Stimulated activated naive CD8-positive, alpha-beta T cell treated with anti-CD3 and anti-CD28 coated beads, Interleukin-15, Interleukin-2, amounts not matched to agents 100 ng/mL and 50 ng/mL, for 24 hours (primary cell): Measurements from ENCODE around the gene ANKRD11.
"Not testable (repeated sequence)": the region's sequence is repeated elsewhere in the genome, so short reads cannot be mapped to it uniquely, and the experiment has no call there.

Source experiments
- H3K27ac Mint-ChIP-seq: one replicate; pipeline ENCODE4 v1.8.0; 2021; ENCODE audit warnings: mild to moderate bottlenecking, mixed read lengths
- H3K27me3 Mint-ChIP-seq: one replicate; pipeline ENCODE4 v1.8.0; 2021; ENCODE audit warnings: mixed read lengths
- H3K36me3 Mint-ChIP-seq: one replicate; pipeline ENCODE4 v1.8.0; 2021; ENCODE audit warnings: low read depth, mixed read lengths
- H3K4me1 Mint-ChIP-seq: one replicate; pipeline ENCODE4 v1.8.0; 2021; ENCODE audit warnings: low read depth, mixed read lengths
- H3K4me3 Mint-ChIP-seq: one replicate; pipeline ENCODE4 v1.8.0; 2021; ENCODE audit warnings: mild to moderate bottlenecking, mixed read lengths
- H3K9me3 Mint-ChIP-seq: one replicate; pipeline ENCODE4 v1.8.0; 2021; ENCODE audit warnings: mixed read lengths

The ANKRD11 gene

DNA sequence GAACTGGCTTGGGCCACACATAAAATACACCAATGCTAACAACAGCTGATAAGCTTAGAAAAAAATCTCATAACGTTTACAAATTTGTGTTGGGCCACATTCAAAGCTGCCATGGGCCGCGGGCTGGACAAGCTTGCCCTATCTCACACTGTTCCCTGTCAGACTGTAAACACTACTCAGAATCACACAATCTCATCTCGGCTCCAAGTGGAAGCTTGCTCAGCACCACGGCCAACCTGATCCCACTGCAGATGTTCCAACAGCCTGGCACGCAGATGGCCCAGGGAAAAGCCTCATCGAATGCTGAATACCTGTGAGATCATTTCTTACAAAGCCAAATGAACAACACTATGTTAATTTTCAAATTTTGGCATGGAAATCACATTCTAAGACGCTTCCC is 125.8 kb downstream of the ANKRD11 start:
- peaks cover 98% of the 10 kb centered on the region for H3K4me1 Mint-ChIP-seq
- H3K27me3 Mint-ChIP-seq = no peaks in the 10 kb centered on the region
- H3K36me3 Mint-ChIP-seq = peaks cover 27% of the 10 kb centered on the region
- peak overlapping the region; percentile 1 for H3K4me3 Mint-ChIP-seq
- H3K9me3 Mint-ChIP-seq = no peaks in the 10 kb centered on the region
- peak overlapping the region; percentile 66 for H3K27ac Mint-ChIP-seq

DNA sequence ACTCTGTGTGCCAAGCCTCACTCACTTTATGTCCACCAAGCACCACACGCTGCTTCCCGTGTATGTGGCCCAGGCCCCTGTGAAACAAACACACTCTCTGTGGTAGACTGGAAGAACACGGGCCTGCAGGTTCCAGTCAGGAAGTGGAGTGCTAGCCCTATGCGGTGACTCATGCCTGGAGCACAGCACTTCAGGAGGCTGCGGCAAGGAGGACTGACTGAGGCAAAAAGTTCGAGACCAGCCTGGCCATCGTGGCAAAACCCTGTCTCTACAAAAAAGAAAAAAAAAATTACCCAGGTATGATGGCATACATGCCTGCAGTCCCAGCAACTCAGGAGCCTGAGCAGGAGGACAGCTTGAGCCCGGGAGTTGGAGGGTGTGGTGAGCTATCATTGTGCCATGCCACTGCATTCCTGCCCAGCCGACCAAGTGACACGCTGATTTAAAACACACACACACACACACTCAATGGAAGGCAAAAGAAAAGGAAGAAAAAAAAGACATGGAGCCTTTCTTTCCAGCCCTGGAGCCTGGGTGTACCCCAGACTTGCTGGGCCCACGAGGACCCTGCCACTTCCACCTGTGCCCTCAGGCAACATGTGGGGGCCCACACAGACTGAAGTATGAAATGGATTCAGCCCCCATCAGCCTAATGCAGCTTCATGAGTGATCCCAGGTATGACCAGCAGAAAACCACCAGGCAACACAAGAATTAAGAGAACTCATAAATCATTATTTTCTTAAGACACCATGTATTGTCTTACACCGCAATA is 126.6 kb downstream of the ANKRD11 start:
- Mint-ChIP-seq H3K27ac (peak overlapping the region; percentile 86), H3K27me3 (no peaks in the 10 kb centered on the region), H3K4me3 (peak overlapping the region; percentile 7), H3K36me3 (peaks cover 35% of the 10 kb centered on the region), H3K9me3 (no peaks in the 10 kb centered on the region), H3K4me1 (peaks cover 98% of the 10 kb centered on the region)

DNA sequence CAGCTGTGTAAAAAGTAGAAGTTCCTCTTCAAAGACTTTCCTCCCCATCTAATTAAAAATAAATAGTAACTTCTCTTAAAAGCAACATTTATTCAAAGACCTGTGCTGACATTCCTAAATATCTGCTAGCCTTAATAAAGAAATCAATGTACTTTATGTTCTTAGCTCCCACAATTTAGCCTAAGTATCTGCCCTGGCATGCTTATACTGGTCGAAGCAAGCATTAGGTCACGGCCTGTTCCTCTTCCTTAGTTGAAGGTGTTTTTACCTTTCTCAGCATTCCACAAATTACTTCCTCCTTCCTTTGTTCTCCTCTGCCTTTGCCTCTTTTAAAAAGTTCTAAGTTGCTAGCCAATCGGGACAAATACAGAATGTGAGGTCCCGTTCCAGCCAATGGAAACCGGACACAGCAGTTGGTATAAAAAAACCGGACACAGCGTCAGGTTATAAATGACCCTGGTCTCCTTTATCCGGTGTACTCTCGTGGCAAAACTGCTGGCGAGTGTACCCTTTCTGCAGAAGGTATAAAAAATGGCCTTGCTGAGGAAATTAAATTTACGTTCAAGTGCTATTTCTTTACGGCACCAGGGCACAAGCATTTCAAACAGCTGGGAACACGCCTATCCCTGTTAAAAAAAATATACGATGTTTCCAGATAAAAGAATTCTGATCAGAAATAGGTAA is 127.7 kb downstream of the ANKRD11 start:
- Mint-ChIP-seq H3K4me1 (peaks cover 98% of the 10 kb centered on the region), H3K36me3 (peaks cover 34% of the 10 kb centered on the region), H3K4me3 (peak overlapping the region; percentile 53), H3K27ac (peak overlapping the region; percentile 93)
- H3K9me3 Mint-ChIP-seq, H3K27me3 Mint-ChIP-seq: not testable (repeated sequence)

GRCh38 chr16:89361751-89362539 is 128.4 kb downstream of the ANKRD11 start:
- no peaks in the 10 kb centered on the region for H3K9me3 Mint-ChIP-seq
- peaks cover 38% of the 10 kb centered on the region for H3K36me3 Mint-ChIP-seq
- H3K4me3 Mint-ChIP-seq = peak overlapping the region; percentile 53
- peaks cover 98% of the 10 kb centered on the region for H3K4me1 Mint-ChIP-seq
- no peaks in the 10 kb centered on the region for H3K27me3 Mint-ChIP-seq
- peak overlapping the region; percentile 93 for H3K27ac Mint-ChIP-seq

DNA sequence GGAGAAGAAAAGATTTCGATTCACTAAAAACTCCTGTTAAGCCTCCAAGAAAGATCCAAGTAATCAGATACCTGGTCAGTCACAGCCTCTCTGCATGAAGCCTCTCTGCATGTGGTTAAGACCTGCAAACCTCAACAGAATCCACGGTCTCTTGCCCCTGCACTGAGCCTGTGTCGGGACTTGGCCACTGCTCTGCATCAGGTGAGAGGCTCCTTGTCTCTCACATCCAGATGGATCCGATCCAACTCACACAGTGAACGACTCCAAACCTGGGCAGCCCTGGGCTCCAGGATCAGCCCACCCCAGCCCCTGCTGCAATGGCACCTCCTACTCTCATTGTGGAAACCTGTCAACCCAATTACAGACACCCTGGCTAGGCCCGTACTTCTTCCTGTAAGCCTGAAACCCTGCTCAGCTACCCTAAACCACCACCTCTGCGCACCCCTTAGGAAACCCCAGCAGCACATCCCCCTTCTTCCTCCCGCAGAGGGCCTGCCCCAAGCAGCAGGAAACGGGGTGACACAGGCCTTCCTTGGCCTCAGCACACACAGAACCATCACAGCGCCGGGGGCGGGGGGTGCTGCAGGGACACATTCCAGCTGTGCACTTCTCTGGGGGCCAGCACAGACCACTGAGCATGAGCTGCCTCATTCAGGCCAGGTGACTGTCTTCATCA is 129.5 kb downstream of the ANKRD11 start:
- Mint-ChIP-seq H3K36me3 (peaks cover 35% of the 10 kb centered on the region), H3K9me3 (no peaks in the 10 kb centered on the region), H3K27me3 (no peaks in the 10 kb centered on the region), H3K4me3 (peak overlapping the region; percentile 53), H3K27ac (peak overlapping the region; percentile 93), H3K4me1 (peaks cover 99% of the 10 kb centered on the region)

- H3K36me3 Mint-ChIP-seq = peaks cover 41% of the 10 kb centered on the region
- H3K4me3 Mint-ChIP-seq = peak overlapping the region; percentile 56
- no peaks in the 10 kb centered on the region for H3K9me3 Mint-ChIP-seq
- H3K27ac Mint-ChIP-seq = peak overlapping the region; percentile 81
- no peaks in the 10 kb centered on the region for H3K27me3 Mint-ChIP-seq
- H3K4me1 Mint-ChIP-seq = peaks cover 99% of the 10 kb centered on the region
These were observed 130.9 kb downstream of the ANKRD11 start for GRCh38 chr16:89359264-89360147.

DNA sequence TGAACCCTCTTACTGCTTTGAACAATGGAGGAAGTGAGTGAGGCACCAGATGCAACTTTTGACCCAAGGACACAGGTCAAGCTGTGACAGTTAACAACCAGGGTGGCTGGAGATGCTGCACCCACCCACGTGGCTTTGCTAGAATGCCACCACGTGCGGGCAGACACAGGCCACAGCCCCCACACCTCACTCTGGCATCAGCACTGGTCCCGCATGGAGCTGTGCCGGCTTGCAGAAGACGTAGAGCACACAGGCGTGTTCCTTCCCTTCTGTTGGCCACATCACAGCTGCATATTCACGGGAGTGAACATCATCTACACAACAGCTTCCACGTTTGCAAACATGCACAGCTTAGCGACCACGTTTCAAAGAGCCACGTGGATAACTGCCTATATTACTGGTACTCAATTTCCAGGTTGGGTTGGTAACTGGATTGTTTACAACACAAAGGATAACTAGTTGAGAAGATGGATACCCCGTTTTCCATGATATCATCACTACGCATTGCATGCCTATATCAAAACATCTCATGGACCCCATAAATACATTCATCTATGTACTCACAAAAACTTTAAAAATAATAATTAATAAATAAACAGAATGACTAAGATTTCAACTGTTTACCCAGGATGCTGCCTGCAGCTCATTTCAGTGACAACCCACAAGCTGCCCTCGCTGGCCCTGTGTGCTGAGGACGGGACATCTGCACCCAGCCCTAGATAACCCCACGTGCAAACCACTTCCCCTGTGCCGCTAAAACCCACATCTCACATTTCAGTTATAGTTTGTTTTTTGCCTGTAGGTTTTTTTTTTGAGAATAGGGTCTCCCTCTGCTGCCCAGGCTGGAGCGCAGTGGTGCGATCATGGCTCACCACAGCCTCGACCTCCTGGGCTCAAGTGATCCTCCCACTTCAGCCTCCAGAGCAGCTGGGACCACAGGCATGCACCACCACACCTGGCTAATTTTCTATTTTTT is 132.0 kb downstream of the ANKRD11 start:
- H3K27me3 Mint-ChIP-seq = no peaks in the 10 kb centered on the region
- peak overlapping the region; percentile 77 for H3K27ac Mint-ChIP-seq
- H3K4me3 Mint-ChIP-seq = peak overlapping the region; percentile 56
- H3K36me3 Mint-ChIP-seq = peaks cover 41% of the 10 kb centered on the region
- no peaks in the 10 kb centered on the region for H3K9me3 Mint-ChIP-seq
- peaks cover 98% of the 10 kb centered on the region for H3K4me1 Mint-ChIP-seq

DNA sequence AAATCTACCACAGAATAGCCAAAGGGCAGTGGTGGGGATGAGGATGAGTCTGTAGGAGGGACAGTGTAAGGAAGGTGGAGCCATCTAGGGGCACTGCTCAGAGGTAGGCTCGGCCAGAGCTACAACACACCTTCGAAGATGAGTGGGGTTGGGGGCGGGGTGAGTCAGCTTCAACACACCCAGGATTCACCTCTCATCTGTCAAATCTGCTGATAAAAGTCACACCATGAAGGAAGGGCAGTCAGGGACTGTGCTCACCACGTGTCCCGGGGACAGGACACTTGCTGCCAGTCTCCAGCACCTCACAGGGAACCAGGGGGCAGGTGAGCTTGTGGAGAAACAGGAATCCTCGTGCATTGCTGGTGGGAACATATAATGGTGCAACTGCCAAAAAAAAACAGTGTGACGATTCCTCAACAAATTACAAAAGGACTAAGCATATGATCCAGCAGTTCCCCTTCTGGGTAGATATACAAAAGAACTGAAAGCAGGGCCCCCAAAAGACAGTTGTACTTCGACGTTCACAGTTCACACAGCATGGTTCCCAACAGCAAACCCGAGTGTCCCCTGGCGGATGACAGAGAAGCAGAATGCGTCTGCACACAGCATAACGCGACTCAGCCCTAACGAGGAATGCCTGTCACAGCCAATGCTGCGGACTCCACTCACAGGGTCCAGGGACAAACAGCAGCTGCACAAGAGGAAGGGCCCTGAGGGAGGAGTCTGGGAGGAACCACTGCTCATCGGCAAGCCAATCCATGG is 133.1 kb downstream of the ANKRD11 start:
- H3K4me3 Mint-ChIP-seq = peak overlapping the region; percentile 19
- peaks cover 46% of the 10 kb centered on the region for H3K36me3 Mint-ChIP-seq
- H3K27ac Mint-ChIP-seq = peak overlapping the region; percentile 87
- peaks cover 98% of the 10 kb centered on the region for H3K4me1 Mint-ChIP-seq
- no peaks in the 10 kb centered on the region for H3K27me3 Mint-ChIP-seq
- no peaks in the 10 kb centered on the region for H3K9me3 Mint-ChIP-seq

GRCh38 chr16:89355686-89356085 is 134.7 kb downstream of the ANKRD11 start:
- Mint-ChIP-seq H3K9me3 (no peaks in the 10 kb centered on the region), H3K27me3 (no peaks in the 10 kb centered on the region), H3K4me3 (no peak overlapping the region), H3K27ac (no peak overlapping the region), H3K36me3 (peaks cover 48% of the 10 kb centered on the region), H3K4me1 (peaks cover 98% of the 10 kb centered on the region)

DNA sequence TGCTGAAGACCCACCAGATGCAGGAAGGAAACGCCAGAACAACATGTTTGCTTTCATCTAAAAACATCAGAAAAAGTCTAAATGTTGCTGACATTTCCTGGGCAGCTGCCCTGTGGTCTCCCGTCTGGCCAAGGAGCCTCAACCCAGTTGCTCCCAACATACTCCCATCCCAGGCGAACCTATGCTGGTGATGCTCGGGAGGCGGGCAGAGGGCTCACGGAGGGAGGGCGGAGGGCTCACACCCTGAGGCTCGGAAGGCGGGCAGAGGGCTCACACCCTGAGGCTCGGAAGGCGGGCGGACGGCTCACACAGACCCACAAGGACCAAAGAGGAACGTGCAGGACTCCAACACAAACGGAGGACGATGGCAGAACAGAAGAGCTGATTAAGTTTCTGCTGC is 135.4 kb downstream of the ANKRD11 start:
- Mint-ChIP-seq H3K4me3 (no peak overlapping the region), H3K9me3 (no peaks in the 10 kb centered on the region), H3K27me3 (no peaks in the 10 kb centered on the region), H3K4me1 (peaks cover 98% of the 10 kb centered on the region), H3K27ac (no peak overlapping the region), H3K36me3 (peaks cover 51% of the 10 kb centered on the region)

- H3K27ac Mint-ChIP-seq = peak overlapping the region; percentile 31
- H3K9me3 Mint-ChIP-seq = no peaks in the 10 kb centered on the region
- H3K4me1 Mint-ChIP-seq = peaks cover 98% of the 10 kb centered on the region
- peaks cover 50% of the 10 kb centered on the region for H3K36me3 Mint-ChIP-seq
- H3K27me3 Mint-ChIP-seq = no peaks in the 10 kb centered on the region
- H3K4me3 Mint-ChIP-seq = no peak overlapping the region
These were observed 136.0 kb downstream of the ANKRD11 start for GRCh38 chr16:89354325-89354724.

GRCh38 chr16:89352091-89352681 is 138.2 kb downstream of the ANKRD11 start:
- Mint-ChIP-seq H3K4me1 (peaks cover 98% of the 10 kb centered on the region), H3K36me3 (peaks cover 37% of the 10 kb centered on the region), H3K9me3 (no peaks in the 10 kb centered on the region), H3K27me3 (no peaks in the 10 kb centered on the region), H3K4me3 (no peak overlapping the region), H3K27ac (peak overlapping the region; percentile 65)
